ENCODE data around the gene SLC35E1.

DNA sequence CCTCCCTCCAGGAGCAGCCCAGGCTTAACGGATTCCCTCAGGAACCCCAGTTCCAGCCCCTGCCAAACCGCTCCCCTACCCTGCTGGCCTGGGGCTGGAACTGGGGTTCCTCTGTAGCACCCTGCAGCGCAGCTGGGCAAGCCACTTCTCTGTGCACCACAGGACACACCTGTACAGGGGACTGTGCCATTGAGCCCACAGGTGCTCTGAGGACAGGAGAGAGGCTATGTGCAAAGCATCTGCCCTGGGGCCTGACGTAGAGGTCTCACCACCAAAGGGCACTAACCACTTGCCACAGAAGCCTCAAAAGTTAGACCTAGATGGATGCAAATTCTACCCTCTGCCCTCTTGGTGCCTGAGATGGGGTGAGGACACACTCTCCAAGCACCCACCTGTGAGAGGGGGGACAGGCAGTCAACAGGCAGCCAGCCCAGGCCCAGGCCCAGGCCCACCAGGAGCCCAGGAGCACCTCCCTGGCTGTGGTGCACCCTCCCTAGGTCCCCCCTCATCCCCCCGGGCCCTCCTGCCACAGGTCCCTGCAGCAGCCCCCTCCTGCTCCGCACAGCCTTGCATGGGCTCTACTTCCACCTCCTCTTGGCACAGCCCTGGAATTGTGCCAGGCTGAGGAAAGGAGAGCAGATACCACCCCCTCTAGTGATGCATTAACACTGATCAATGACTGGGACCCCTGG lies 27.6 kb upstream of the SLC35E1 start:
- TF ChIP-seq, protein P1, sequence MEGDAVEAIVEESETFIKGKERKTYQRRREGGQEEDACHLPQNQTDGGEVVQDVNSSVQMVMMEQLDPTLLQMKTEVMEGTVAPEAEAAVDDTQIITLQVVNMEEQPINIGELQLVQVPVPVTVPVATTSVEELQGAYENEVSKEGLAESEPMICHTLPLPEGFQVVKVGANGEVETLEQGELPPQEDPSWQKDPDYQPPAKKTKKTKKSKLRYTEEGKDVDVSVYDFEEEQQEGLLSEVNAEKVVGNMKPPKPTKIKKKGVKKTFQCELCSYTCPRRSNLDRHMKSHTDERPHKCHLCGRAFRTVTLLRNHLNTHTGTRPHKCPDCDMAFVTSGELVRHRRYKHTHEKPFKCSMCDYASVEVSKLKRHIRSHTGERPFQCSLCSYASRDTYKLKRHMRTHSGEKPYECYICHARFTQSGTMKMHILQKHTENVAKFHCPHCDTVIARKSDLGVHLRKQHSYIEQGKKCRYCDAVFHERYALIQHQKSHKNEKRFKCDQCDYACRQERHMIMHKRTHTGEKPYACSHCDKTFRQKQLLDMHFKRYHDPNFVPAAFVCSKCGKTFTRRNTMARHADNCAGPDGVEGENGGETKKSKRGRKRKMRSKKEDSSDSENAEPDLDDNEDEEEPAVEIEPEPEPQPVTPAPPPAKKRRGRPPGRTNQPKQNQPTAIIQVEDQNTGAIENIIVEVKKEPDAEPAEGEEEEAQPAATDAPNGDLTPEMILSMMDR (conservative IDR thresholded peaks at IDR 0.05): no peak
- TF ChIP-seq EZH2 (IDR thresholded peaks at IDR 0.05; ENCODE audit: low read depth): no peak
